IPS-20b (cell line): ENCODE results near the gene ZSWIM9.
"Not testable (repeated sequence)": the region's sequence is repeated elsewhere in the genome, so short reads cannot be mapped to it uniquely, and the experiment has no call there.

Source experiments
- H3K27ac ChIP-seq: one replicate; pipeline ENCODE4 v1.5.1; 2013; ENCODE audit warnings: low read length
- H3K27me3 ChIP-seq: 2 replicates; pipeline ENCODE4 v1.6.1; 2013; ENCODE audit warnings: mild to moderate bottlenecking, low read length, inconsistent platforms; ENCODE audit not compliant: insufficient read depth
- H3K36me3 ChIP-seq: 2 replicates; pipeline ENCODE4 v1.6.1; 2013; ENCODE audit warnings: low read depth, mild to moderate bottlenecking, inconsistent platforms, low read length, moderate library complexity; ENCODE audit not compliant: insufficient read depth
- H3K4me1 ChIP-seq: 2 replicates; pipeline ENCODE4 v1.6.1; 2013; ENCODE audit warnings: mild to moderate bottlenecking, control low read depth, inconsistent platforms, low read length, moderate library complexity; ENCODE audit not compliant: insufficient read depth
- H3K4me3 ChIP-seq: 2 replicates; pipeline ENCODE4 v1.5.1; 2013; ENCODE audit warnings: mild to moderate bottlenecking, low read length, inconsistent platforms
- H3K9ac ChIP-seq: 2 replicates; pipeline ENCODE4 v1.6.1; 2013; ENCODE audit warnings: low read depth, mild to moderate bottlenecking, inconsistent platforms, low read length, moderate library complexity
- H3K9me3 ChIP-seq: 2 replicates; pipeline ENCODE4 v1.6.1; 2013; ENCODE audit warnings: mild to moderate bottlenecking, low read depth, low read length, inconsistent platforms; ENCODE audit not compliant: insufficient read depth

The ZSWIM9 gene

GRCh38 chr19:48230555-48231129, 60.2 kb downstream of the ZSWIM9 start:
- peaks cover 34% of the 10 kb centered on the region for H3K36me3 ChIP-seq
- H3K9ac ChIP-seq: no peak overlapping the region

GRCh38 chr19:48237057-48237456, 66.6 kb downstream of the ZSWIM9 start:
- Histone ChIP-seq H3K27me3 (no peaks in the 10 kb centered on the region), H3K9me3 (no peaks in the 10 kb centered on the region), H3K36me3 (peaks cover 29% of the 10 kb centered on the region), H3K27ac (no peak overlapping the region), H3K4me3 (no peak overlapping the region), H3K9ac (no peak overlapping the region), H3K4me1 (no peaks in the 10 kb centered on the region)

More at GRCh38 chr19:48230555-48231129, 60.2 kb downstream of the ZSWIM9 start:
- Histone ChIP-seq H3K9me3 (no peaks in the 10 kb centered on the region), H3K4me3 (no peak overlapping the region), H3K27me3 (no peaks in the 10 kb centered on the region), H3K27ac (no peak overlapping the region), H3K4me1 (no peaks in the 10 kb centered on the region; the same call in 1 of the 2 replicates)

GRCh38 chr19:48239120-48239519, 68.6 kb downstream of the ZSWIM9 start:
- no peak overlapping the region for H3K9ac ChIP-seq
- H3K4me1 ChIP-seq: no peaks in the 10 kb centered on the region
- no peaks in the 10 kb centered on the region for H3K9me3 ChIP-seq
- H3K27me3 ChIP-seq: no peaks in the 10 kb centered on the region
- peaks cover 15% of the 10 kb centered on the region for H3K36me3 ChIP-seq
- H3K4me3 ChIP-seq: no peak overlapping the region
- no peak overlapping the region for H3K27ac ChIP-seq

- H3K4me3 ChIP-seq: no peak overlapping the region
- H3K9ac ChIP-seq: no peak overlapping the region
- H3K4me1 ChIP-seq: no peaks in the 10 kb centered on the region
- no peaks in the 10 kb centered on the region for H3K9me3 ChIP-seq
- no peaks in the 10 kb centered on the region for H3K27me3 ChIP-seq
- no peak overlapping the region for H3K27ac ChIP-seq
- H3K36me3 ChIP-seq: peaks cover 15% of the 10 kb centered on the region; the same call in 1 of the 2 replicates
These were observed 69.2 kb downstream of the ZSWIM9 start for GRCh38 chr19:48239582-48240141.

- H3K9ac ChIP-seq, H3K27me3 ChIP-seq, H3K4me3 ChIP-seq, H3K4me1 ChIP-seq, H3K9me3 ChIP-seq, H3K27ac ChIP-seq: not testable (repeated sequence)
- H3K36me3 ChIP-seq: peaks cover 20% of the 10 kb centered on the region; the same call in 1 of the 2 replicates
These were observed 71.3 kb downstream of the ZSWIM9 start for GRCh38 chr19:48241771-48242170.

- H3K4me1 ChIP-seq: no peaks in the 10 kb centered on the region
- H3K9me3 ChIP-seq: no peaks in the 10 kb centered on the region
- no peak overlapping the region for H3K27ac ChIP-seq
- H3K9ac ChIP-seq: no peak overlapping the region
- no peak overlapping the region for H3K4me3 ChIP-seq
- peaks cover 21% of the 10 kb centered on the region; the same call in 1 of the 2 replicates for H3K36me3 ChIP-seq
- no peaks in the 10 kb centered on the region for H3K27me3 ChIP-seq
These were observed 73.8 kb downstream of the ZSWIM9 start for GRCh38 chr19:48244281-48244680.

- Histone ChIP-seq H3K9me3 (no peaks in the 10 kb centered on the region), H3K4me3 (no peak overlapping the region), H3K4me1 (no peaks in the 10 kb centered on the region)
These were observed 75.6 kb downstream of the ZSWIM9 start for GRCh38 chr19:48246101-48246500.

GRCh38 chr19:48247212-48247611, 76.7 kb downstream of the ZSWIM9 start:
- H3K4me1 ChIP-seq: no peaks in the 10 kb centered on the region
- peaks cover 15% of the 10 kb centered on the region; the same call in 1 of the 2 replicates for H3K36me3 ChIP-seq
- H3K9me3 ChIP-seq: no peaks in the 10 kb centered on the region
- H3K4me3 ChIP-seq: no peak overlapping the region
- H3K27ac ChIP-seq: no peak overlapping the region
- H3K9ac ChIP-seq: no peak overlapping the region
- H3K27me3 ChIP-seq: no peaks in the 10 kb centered on the region

More at GRCh38 chr19:48246101-48246500, 75.6 kb downstream of the ZSWIM9 start:
- Histone ChIP-seq H3K27ac (no peak overlapping the region), H3K27me3 (no peaks in the 10 kb centered on the region), H3K9ac (no peak overlapping the region), H3K36me3 (peaks cover 15% of the 10 kb centered on the region; the same call in 1 of the 2 replicates)
